ENCODE measurements around the gene TRPV3.
"Not testable (repeated sequence)": the region's sequence is repeated elsewhere in the genome, so short reads cannot be mapped to it uniquely, and the experiment has no call there.

TRPV3 gene

GRCh38 chr17:3514873-3515272 is 42.7 kb downstream of the TRPV3 start:
- no peak for DNase-seq

DNA sequence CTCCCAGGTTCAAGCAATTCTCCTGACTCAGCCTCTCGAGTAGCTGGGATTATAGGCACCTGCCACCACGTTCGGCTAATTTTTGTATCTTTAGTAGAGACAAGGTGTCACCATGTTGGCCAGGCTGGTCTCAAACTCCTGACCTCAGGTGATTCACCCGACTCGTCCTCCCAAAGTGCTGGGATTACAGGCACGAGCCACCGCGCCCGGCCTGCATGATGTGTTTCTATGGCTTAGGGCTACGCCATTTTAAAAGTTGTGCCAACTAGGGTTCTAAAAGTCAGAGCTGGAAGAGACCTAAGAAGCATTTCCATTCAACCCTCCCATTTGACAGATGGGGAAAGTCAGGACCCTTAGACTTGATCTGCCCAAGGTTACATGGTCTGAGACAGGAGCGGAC is 43.4 kb downstream of the TRPV3 start:
- DNase-seq: not testable (repeated sequence)

DNA sequence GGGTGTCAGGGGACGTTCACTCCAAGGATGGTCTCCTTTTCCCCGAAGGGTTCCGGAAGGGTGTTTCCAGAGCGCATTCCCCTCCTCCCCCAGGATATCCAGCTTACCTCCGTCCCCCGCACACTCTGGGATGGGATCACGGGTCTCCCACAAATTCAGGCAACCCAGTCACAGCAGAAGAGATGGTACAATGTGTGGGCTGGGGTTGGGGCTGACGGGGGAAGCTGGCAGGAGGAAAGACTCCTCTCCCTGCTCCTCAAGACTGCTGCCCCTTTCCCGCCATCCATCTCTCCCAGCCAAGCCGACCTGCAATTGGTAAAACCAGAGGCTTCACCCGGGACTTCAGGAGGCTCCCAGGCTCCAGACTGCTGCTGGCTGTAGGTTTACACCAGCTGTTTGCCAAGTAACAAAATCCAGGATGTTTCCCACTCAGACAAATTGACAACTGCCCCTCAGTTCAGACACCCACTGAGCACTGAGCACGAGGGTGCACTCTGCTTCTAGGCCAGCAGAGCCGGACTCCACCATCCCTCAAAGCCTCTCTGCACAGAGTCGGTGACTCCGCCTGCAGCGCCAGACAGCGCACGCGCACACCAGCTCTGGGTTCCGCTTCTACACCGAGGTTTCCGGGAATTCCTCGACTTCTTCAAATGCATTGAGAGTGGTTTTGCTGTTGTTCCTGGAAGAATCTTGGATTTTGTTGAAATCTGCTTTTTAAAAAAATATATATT is 44.1 kb downstream of the TRPV3 start:
- no peak for DNase-seq

- no peak for DNase-seq
These were observed 45.0 kb downstream of the TRPV3 start for GRCh38 chr17:3512505-3513171.

DNA sequence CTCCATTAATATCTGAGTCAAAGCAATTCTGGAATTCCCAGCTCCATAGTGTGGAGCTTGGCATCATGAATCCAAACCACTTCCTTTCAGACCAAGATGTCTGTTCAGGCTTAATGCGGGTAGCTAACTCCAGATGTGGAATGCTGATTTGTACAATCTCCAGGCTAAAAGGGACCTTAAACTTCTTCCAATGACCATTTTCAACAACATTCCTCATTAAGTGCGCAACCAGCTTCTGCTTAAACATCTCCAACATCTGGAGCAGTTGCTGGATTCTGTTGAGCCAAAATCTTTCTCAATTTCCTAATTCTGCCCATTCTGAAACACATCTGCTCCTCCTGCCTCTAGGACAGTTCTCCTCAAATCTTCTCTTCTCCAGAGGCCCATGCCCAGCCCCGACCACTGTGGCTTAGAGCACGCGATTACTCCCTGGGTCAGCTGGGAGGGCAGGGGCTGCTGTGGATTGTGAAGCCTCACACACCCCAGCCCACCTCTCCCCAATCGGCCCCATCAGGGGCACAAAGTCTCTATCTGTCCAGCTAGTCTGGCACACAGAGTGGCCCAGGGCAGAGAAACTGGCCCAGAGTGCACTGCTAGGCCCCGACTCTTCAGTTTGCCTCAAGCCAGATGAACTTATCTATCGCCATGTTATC is 45.6 kb downstream of the TRPV3 start:
- no peak for DNase-seq

- DNase-seq: no peak
These were observed 47.5 kb downstream of the TRPV3 start for GRCh38 chr17:3510090-3510489.

DNA sequence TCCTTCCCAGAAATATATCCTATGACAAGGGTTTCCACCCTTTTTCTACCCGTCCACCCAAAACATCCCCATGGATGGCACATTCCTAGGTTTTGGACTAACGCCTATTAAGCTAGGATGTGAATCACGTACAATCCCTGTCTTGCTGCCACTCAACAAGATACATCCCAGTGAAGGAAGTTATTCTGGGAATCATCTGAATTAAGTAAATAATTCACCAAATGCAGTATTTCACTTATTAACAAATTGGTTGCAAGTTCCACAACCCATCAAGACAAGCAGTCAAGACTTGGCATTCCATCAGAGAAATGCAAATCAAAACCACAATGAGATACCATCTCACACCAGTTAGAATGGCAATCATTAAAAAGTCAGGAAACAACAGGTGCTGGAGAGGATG is 49.7 kb downstream of the TRPV3 start:
- no peak for DNase-seq

GRCh38 chr17:3507071-3507470 is 50.5 kb downstream of the TRPV3 start:
- DNase-seq: no peak

DNA sequence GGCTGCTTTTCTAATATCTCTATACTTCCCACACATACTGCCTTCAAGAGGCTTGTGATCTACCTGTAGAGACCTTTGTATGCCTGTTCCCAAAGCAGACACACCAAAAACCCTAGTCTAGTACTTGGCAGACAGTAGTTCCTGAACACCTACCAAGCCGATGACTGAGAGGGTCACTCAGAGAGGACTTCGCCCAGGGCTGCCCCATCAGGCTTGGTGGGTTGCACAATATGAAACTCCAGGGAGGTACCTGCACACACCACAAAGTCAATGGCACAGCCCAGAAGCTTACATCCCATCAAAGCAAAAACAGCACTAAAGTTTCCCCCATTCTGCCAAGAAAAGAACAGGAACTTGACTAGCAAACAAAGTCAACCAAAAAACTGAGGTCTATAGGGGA is 51.6 kb downstream of the TRPV3 start:
- no peak for DNase-seq

DNA sequence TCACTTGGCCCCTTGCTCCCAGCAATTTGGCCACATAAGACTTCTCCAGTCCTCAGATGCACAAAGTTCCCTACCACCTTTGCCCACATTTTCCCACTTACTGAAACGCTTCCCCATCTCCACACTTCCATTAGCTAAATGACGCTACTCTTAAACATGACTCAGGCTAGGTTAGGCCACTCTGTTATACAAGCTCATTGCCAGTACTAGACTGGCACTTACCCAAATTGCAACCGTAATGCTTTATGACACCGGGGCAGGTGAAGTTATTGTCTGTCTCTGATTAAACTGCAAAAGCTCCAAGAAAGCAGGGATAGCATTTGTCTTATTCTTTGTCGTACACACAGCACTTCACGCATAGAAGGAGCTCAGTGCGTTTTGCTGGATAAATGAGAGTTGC is 52.6 kb downstream of the TRPV3 start:
- no peak for DNase-seq

GRCh38 chr17:3503285-3503684 is 54.3 kb downstream of the TRPV3 start:
- DNase-seq: no peak

GRCh38 chr17:3502466-3502865 is 55.1 kb downstream of the TRPV3 start:
- DNase-seq: no peak

GRCh38 chr17:3501344-3501743 is 56.3 kb downstream of the TRPV3 start:
- DNase-seq: no peak

DNA sequence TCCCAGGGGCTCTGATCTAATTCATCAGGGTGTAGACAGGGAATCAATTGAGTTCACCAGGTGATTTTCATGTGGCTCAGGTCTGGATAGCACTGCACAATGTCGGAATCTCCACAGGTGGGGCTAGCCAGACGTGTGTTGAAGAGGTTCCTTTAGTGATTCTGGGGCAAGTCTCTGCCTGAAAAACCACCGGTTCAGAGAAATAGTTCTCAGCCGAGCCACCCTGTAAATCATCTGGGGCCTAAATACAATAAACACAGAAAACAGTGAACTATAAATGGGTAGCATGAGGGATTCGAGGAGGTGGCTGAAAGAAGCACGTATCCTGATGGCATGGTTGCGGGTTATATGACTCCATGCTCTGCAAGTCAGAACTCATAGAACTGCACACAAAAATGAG is 60.5 kb downstream of the TRPV3 start:
- no peak for DNase-seq

GRCh38 chr17:3485481-3486068 is 72.0 kb downstream of the TRPV3 start:
- no peak for DNase-seq

DNA sequence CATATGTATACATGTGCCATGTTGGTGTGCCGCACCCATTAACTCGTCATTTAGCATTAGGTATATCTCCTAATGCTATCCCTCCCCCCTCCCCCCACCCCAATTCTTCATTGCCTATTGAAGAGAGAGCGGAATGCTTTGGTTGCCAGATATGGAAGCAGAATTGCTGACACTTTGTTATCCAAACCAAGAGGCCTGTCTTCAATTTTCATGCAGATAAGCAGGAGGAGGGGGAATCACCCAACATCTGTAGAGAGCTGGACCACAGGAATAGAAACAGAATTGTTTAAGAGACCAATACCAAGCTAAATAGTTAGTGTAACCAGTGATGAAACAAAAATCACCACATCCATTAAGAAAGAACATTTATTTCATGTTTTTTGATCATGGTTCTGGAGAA is 74.8 kb downstream of the TRPV3 start:
- DNase-seq: no peak

DNA sequence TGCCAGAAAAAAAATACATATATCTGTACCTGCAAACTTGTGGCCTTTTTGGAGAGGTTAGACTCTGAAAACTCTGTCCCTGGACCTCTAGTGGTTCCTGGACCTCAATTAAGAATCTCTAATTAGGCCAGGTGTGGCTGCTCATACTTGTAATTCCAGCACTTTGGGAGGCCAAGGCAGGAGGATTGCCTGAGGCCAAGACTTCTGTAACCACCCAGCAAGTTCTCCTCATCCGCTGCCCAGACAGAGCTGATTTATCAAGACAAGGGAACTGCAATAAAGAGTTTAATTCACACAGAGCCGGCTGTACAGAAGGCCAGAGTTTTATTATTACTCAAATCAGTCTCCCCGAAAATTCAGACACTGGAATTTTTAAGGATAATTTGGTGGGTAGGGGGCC is 77.6 kb downstream of the TRPV3 start:
- DNase-seq: no peak

GRCh38 chr17:3475812-3476610 is 81.6 kb downstream of the TRPV3 start, which contains the start of gene ASPA:
ASPA (plus strand) TSS chr17:3475997; CDS start chr17:3476160, 163 bp downstream.
- no peak for DNase-seq

GRCh38 chr17:3475251-3475685 is 82.3 kb downstream of the TRPV3 start:
- no peak for DNase-seq

DNA sequence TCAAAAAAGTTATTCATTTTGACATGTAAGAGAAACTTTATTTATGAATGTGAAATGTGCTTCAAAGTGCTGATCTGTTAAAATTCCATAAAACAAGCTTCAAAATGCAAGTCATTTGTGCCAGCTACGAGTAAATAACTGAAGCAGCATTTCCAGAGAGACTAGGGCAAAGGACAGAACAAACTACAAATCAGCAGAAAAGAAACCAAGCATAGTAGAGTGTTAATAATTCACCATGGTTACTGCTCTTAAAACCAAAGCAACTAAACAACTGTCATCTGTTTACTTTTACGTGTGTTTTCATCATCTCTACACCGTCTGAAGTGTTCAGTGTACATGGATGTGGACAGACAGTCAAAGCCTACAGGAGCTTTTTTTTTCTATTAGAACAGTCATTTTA is 83.4 kb downstream of the TRPV3 start:
- DNase-seq: no peak

GRCh38 chr17:3472137-3472536 is 85.5 kb downstream of the TRPV3 start:
- DNase-seq: no peak

- no peak for DNase-seq
These were observed 86.0 kb downstream of the TRPV3 start, which contains the start of gene SPATA22 for GRCh38 chr17:3471599-3471998. SPATA22 (minus strand) TSS chr17:3471819; CDS start chr17:3469325, 2,494 bp downstream.

DNA sequence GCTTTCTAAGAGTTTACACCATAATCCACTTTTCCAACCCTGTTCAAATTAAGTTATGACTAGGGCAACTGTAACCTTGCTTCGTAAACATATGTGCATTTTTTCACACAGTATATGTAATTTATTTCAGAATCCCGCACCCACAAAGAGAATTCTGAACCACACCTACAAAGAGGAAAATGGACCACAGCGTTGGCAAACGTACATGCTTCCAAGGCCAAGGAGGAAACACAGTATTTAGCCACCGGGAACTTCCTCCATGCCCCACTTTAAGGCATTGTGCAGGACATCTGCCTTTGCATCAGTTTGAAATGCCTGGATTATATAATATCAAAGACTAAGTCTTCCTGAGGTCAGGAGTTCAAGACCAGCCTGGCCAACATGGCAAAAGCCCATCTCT is 88.1 kb downstream of the TRPV3 start:
- DNase-seq: no peak

All from hematopoietic multipotent progenitor cell treated with erythropoietin and hydrocortisone succinate and interleukin-3 and kit ligand, for 8 days (in vitro differentiated cells).